ENCODE measurements around the gene ASTN1. TPM values are rescaled to one million over a fixed set of nuclear protein-coding genes. Genes with fewer than 3 reads are reported as not detected.

ASTN1 gene
- total and polyA plus RNA-seq, 2 of the 4 experiments (the other 2 are of a cell fraction), result under 0.01 to 0.07 TPM

DNA sequence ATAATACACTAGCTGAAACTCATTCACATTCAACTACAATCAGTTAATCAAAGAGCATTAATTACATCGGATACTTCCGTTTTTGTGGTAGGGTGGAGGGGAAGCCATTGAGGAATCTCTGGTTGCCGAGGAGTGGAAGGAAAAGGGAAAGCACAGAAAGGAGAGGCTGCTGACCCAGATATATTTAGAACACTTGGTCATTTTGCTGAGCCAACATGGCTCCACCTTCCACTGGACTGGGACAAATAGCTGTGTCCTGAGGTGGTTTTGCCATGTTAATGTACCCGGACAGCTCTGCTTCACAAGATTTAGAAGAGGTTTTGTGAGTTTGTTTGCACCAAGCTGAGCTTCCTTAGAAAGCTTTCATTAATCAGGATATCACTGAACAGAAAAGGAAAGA is 26.2 kb downstream of the ASTN1 start:
- Histone ChIP-seq H4K20me1 (ENCODE audit: insufficient read depth, low read length) (no peaks in the 10 kb centered on the region), H4K8ac (ENCODE audit: low read depth in 2 of 2, low read length in 2 of 2) (no peak overlapping the region), H3K27me3 (ENCODE audit: control insufficient read depth, insufficient read depth, low read length) (no peaks in the 10 kb centered on the region), H3K18ac (ENCODE audit: low read depth, low read length) (no peak overlapping the region), H3K4me1 (ENCODE audit: control insufficient read depth, insufficient read depth, low read length) (no peaks in the 10 kb centered on the region), H3K14ac (replicated peaks; ENCODE audit: low read depth, low read length) (no peak overlapping the region), H3K4me2 (ENCODE audit: low read depth, low read length) (no peak overlapping the region), H3K9me1 (ENCODE audit: insufficient read depth, low read length) (no peaks in the 10 kb centered on the region), H3K23ac (ENCODE audit: low read depth, low read length) (no peak overlapping the region), H2BK15ac (ENCODE audit: low read depth, low read length) (no peak overlapping the region), H3K56ac (ENCODE audit: extremely low read depth, insufficient read depth, low read length) (no peak overlapping the region), H2AK5ac (ENCODE audit: low read depth, low read length) (no peak overlapping the region), H3K9me3 (ENCODE audit: control insufficient read depth, insufficient read depth, low read length) (no peaks in the 10 kb centered on the region), H3K36me3 (ENCODE audit: control insufficient read depth, insufficient read depth, low read length) (no peaks in the 10 kb centered on the region), H2AK9ac (replicated peaks; ENCODE audit: low read depth, low read length, poor library complexity) (no peak overlapping the region), H3K4ac (ENCODE audit: low read depth, low read length) (no peak overlapping the region), H2BK5ac (ENCODE audit: low read depth, low read length, poor library complexity, severe bottlenecking) (no peak overlapping the region), H3K9ac (ENCODE audit: low read depth, low read length) (no peak overlapping the region), H2BK120ac (ENCODE audit: low read depth, low read length) (no peak overlapping the region), H2AFZ (replicated peaks; ENCODE audit: low read length, poor library complexity) (no peak overlapping the region), H3K27ac (ENCODE audit: insufficient read depth, low read length) (no peak overlapping the region), H3K4me3 (ENCODE audit: insufficient read depth, low read depth, low read length) (no peak overlapping the region), H2BK20ac (ENCODE audit: low read depth, low read length) (no peak overlapping the region), H3K79me1 (ENCODE audit: low read depth in 1 of 2, low read length in 2 of 2) (no peaks in the 10 kb centered on the region), H4K5ac (ENCODE audit: low read depth, low read length) (no peak overlapping the region), H4K91ac (ENCODE audit: insufficient read depth, low read depth, low read length) (no peak overlapping the region)
- dilution Hi-C loops (cut with HindIII; ENCODE audit: low sequenced_read_pairs, unreplicated experiment) (no loop called here), intact Hi-C loops (cut with micrococcal nuclease) (no loop called here), in situ Hi-C loops (cut with MboI; ENCODE audit: low sequenced_read_pairs) (no loop called here)
- WGBS, 2 experiments (ENCODE audit: extremely low coverage in 2 of 2, insufficient read length in 1 of 2), result no CpG with 5 or more reads among the region's 4 CpGs
- ATAC-seq (ENCODE audit: low read depth) (no peak), DNase-seq (no peak)
- CTCF ChIA-PET, result interaction anchor here (0.9 kb wide), 1 partner anchor 9 kb away, joined by 4 read pairs; no protein-coding TSS in a partner anchor
- POLR2A ChIA-PET (ENCODE audit: unreplicated experiment), result no interaction called here
- no TSS peak for BruUV-seq (replicated peaks)
- TF ChIP-seq MAFK (IDR thresholded peaks at IDR 0.05; ENCODE audit: low read depth, low read length) (no peak), CHD1 (IDR thresholded peaks at IDR 0.05; ENCODE audit: low read depth, low read length) (no peak), NFE2L2 (IDR thresholded peaks at IDR 0.05; ENCODE audit: low read depth, low read length) (no peak), BHLHE40 (IDR thresholded peaks at IDR 0.05; ENCODE audit: low read depth, low read length) (no peak), SMC3 (IDR thresholded peaks at IDR 0.05; ENCODE audit: low read depth, low read length) (no peak), MAZ (IDR thresholded peaks at IDR 0.05; ENCODE audit: borderline replicate concordance, low read depth, low read length) (no peak), POLR2A (IDR thresholded peaks at IDR 0.05; ENCODE audit: low read depth, low read length) (no peak), MXI1 (IDR thresholded peaks at IDR 0.05; ENCODE audit: borderline replicate concordance, low read depth, low read length) (no peak), RCOR1 (IDR thresholded peaks at IDR 0.05; ENCODE audit: insufficient replicate concordance, low read length) (no peak), RAD21 (IDR thresholded peaks at IDR 0.05; ENCODE audit: low read length) (no peak)
- TF ChIP-seq, protein P1, sequence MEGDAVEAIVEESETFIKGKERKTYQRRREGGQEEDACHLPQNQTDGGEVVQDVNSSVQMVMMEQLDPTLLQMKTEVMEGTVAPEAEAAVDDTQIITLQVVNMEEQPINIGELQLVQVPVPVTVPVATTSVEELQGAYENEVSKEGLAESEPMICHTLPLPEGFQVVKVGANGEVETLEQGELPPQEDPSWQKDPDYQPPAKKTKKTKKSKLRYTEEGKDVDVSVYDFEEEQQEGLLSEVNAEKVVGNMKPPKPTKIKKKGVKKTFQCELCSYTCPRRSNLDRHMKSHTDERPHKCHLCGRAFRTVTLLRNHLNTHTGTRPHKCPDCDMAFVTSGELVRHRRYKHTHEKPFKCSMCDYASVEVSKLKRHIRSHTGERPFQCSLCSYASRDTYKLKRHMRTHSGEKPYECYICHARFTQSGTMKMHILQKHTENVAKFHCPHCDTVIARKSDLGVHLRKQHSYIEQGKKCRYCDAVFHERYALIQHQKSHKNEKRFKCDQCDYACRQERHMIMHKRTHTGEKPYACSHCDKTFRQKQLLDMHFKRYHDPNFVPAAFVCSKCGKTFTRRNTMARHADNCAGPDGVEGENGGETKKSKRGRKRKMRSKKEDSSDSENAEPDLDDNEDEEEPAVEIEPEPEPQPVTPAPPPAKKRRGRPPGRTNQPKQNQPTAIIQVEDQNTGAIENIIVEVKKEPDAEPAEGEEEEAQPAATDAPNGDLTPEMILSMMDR (conservative IDR thresholded peaks at IDR 0.05; ENCODE audit: low read depth, low read length), result no peak

Data from IMR-90 (cell line).